SK-N-SH (cell line): ENCODE data around the gene BTRC. TPM values are rescaled to one million over a fixed set of nuclear protein-coding genes. Genes with fewer than 3 reads are reported as not detected.
A peak's percentile ranks its signal among the peaks of the same experiment; 100 is the strongest.

ENCODE experiments used
- CTCF ChIA-PET: fragments of 300-600, 350-600 bp; formaldehyde crosslinking; extraction: SDS; loops from one replicate; lab custom pipeline; 2021; lab: Yijun Ruan, JAX
- POLR2A ChIA-PET: fragments of 350-600 bp; sonication (Branson Sonifier 250); formaldehyde crosslinking; extraction: SDS; loops from one replicate; lab custom pipeline; 2020; ENCODE audit warnings: antibody characterized with exemption, inconsistent platforms; lab: Yijun Ruan, JAX
- DNase-seq: peaks from one replicate; pipeline ENCODE4 v3.0.0; 2012
- H2AFZ ChIP-seq: fragments of 200-600 bp; sonication (generic); 2 replicates; pipeline ENCODE4 v1.8.1; 2016; ENCODE audit warnings: antibody characterized with exemption, mild to moderate bottlenecking, low read depth
- H3F3A ChIP-seq: fragments of 200-600 bp; sonication (generic); replicated peaks from 2 replicates; pipeline ENCODE3; 2016; ENCODE audit warnings: antibody characterized with exemption, mild to moderate bottlenecking; ENCODE audit not compliant: insufficient read depth
- H3K27ac ChIP-seq, 2 experiments: fragments of 200-500 bp in 1 of 2; fragments of 200-600 bp in 1 of 2; sonication (Bioruptor generic) in 1 of 2; sonication (generic), shearing (Covaris generic) in 1 of 2; 2 replicates each; pipeline versions ENCODE4 v1.5.1 to v1.6.1; 2014 to 2016; ENCODE audit warnings: low read depth in 2 of 2, inconsistent platforms in 1 of 2, low read length in 1 of 2, mild to moderate bottlenecking in 1 of 2, mixed read lengths in 1 of 2
- H3K27me3 ChIP-seq: fragments of 200-600 bp; sonication (generic), shearing (Covaris generic); 2 replicates; pipeline ENCODE4 v1.6.1; 2016; ENCODE audit warnings: mixed run types; ENCODE audit not compliant: insufficient read depth
- H3K36me3 ChIP-seq, 2 experiments: fragments of 200-500 bp in 1 of 2; fragments of 200-600 bp in 1 of 2; sonication (Bioruptor generic) in 1 of 2; sonication (generic) in 1 of 2; replicated peaks in 1 of 2; 2 replicates each; pipeline versions ENCODE3 to v1.5.1; 2014 to 2016; ENCODE audit warnings: low read length in 1 of 2, mild to moderate bottlenecking in 1 of 2; ENCODE audit not compliant: insufficient read depth in 2 of 2, control insufficient read depth in 1 of 2
- H3K4me1 ChIP-seq, 2 experiments: fragments of 200-500 bp in 1 of 2; fragments of 200-600 bp in 1 of 2; sonication (Bioruptor generic) in 1 of 2; sonication (generic), shearing (Covaris generic) in 1 of 2; 2 replicates each; pipeline versions ENCODE4 v1.5.1 to v1.6.1; 2014 to 2016; ENCODE audit warnings: low read depth in 1 of 2, low read length in 1 of 2, mixed run types in 1 of 2; ENCODE audit not compliant: insufficient read depth in 2 of 2, control insufficient read depth in 1 of 2
- H3K4me2 ChIP-seq: fragments of 200-600 bp; sonication (generic), shearing (Covaris generic); 2 replicates; pipeline ENCODE4 v1.6.1; 2017; ENCODE audit warnings: mixed run types
- H3K4me3 ChIP-seq, 2 experiments: fragments of 200-500 bp in 1 of 2; fragments of 200-600 bp in 1 of 2; sonication (Bioruptor generic) in 1 of 2; sonication (generic), shearing (Covaris generic) in 1 of 2; 2 replicates each; pipeline versions ENCODE4 v1.5.1 to v1.8.1; 2014 to 2016; ENCODE audit warnings: low read depth in 2 of 2, inconsistent platforms in 1 of 2, low read length in 1 of 2, mild to moderate bottlenecking in 1 of 2, mixed read lengths in 1 of 2, moderate library complexity in 1 of 2
- H3K79me2 ChIP-seq: fragments of 200-600 bp; sonication (generic); 2 replicates; pipeline ENCODE4 v1.8.1; 2017; ENCODE audit warnings: mild to moderate bottlenecking; ENCODE audit not compliant: insufficient read depth
- H3K9ac ChIP-seq: fragments of 200-600 bp; sonication (generic); 2 replicates; pipeline ENCODE4 v1.6.1; 2017; ENCODE audit warnings: mixed run types
- H3K9me2 ChIP-seq: fragments of 200-600 bp; sonication (generic); 2 replicates; pipeline ENCODE4 v1.6.1; 2017; ENCODE audit warnings: mixed run types
- H3K9me3 ChIP-seq: fragments of 200-600 bp; sonication (generic); 2 replicates; pipeline ENCODE4 v1.6.1; 2017; ENCODE audit warnings: mixed run types, mild to moderate bottlenecking, moderate library complexity
- H4K20me1 ChIP-seq: fragments of 200-600 bp; sonication (generic); 2 replicates; pipeline ENCODE4 v1.6.1; 2017; ENCODE audit warnings: mild to moderate bottlenecking, mixed run types; ENCODE audit not compliant: insufficient read depth
- CHD2 ChIP-seq: fragments of 150-350 bp; IDR thresholded peaks from 2 replicates; pipeline ENCODE4 v1.6.1; 2018; ENCODE audit warnings: low read length; ENCODE audit not compliant: partially characterized antibody
- ELF1 ChIP-seq: IDR thresholded peaks from 2 replicates; pipeline ENCODE4 v1.4.0; 2012
- FOSL2 ChIP-seq: IDR thresholded peaks from 2 replicates; pipeline ENCODE4 v1.4.0; 2012; ENCODE audit warnings: low read depth, mild to moderate bottlenecking, moderate library complexity, borderline replicate concordance
- FOXJ3 ChIP-seq: sonication (generic); formaldehyde crosslinking; IDR thresholded peaks from 2 replicates; pipeline ENCODE4 v1.5.1; 2020; ENCODE audit warnings: mild to moderate bottlenecking, missing genetic modification reagents
- GABPA ChIP-seq: IDR thresholded peaks from 2 replicates; pipeline ENCODE4 v1.4.0; 2012; ENCODE audit warnings: low read depth, mild to moderate bottlenecking
- JUND ChIP-seq: IDR thresholded peaks from 2 replicates; pipeline ENCODE4 v1.4.0; 2012
- MXI1 ChIP-seq: IDR thresholded peaks from 2 replicates; pipeline ENCODE4 v1.6.1; 2012; ENCODE audit warnings: mild to moderate bottlenecking, low read depth, low read length, improper control_type of control experiment
- NRF1 ChIP-seq: IDR thresholded peaks from 2 replicates; pipeline ENCODE4 v1.6.1; 2012; ENCODE audit warnings: low read depth, mild to moderate bottlenecking, low read length
- POLR2AphosphoS5 ChIP-seq: IDR thresholded peaks from 2 replicates; pipeline ENCODE4 v1.6.1; 2012; ENCODE audit warnings: low read depth, low read length
- RFX5 ChIP-seq: IDR thresholded peaks from 2 replicates; pipeline ENCODE4 v1.6.1; 2012; ENCODE audit warnings: mild to moderate bottlenecking, improper control_type of control experiment, low read length
- YY1 ChIP-seq: IDR thresholded peaks from 2 replicates; pipeline ENCODE4 v1.4.0; 2012; ENCODE audit warnings: low read depth, mild to moderate bottlenecking
- WGBS: methylation state at CpG from one replicate; pipeline ENCODE4 v1.1.6; 2017; ENCODE audit warnings: low lambda C conversion rate; 5-methylcytosine and 5-hydroxymethylcytosine counted together
- polyA plus RNA-seq, 3 experiments: library from polyadenylated mRNA; depleted of rRNA; stranded (reverse); fragments of >200 nt; gene quantifications; 2 replicates each; pipeline ENCODE4 v1.2.3, GENCODE V29; 2012
- TF ChIP-seq, protein P1 (sequence below): fragments of 150-350 bp; IDR thresholded peaks from 2 replicates; pipeline ENCODE4 v1.6.1; 2017; ENCODE audit warnings: antibody characterized with exemption, low read length, low read depth, borderline replicate concordance
- TF ChIP-seq, protein P2 (sequence below): IDR thresholded peaks from 2 replicates; pipeline ENCODE4; 2012
- TF ChIP-seq, protein P3 (sequence below): fragments of 200-600 bp; sonication (generic); IDR thresholded peaks from 2 replicates; pipeline ENCODE4 v1.6.1; 2017; ENCODE audit warnings: antibody characterized with exemption, mild to moderate bottlenecking, moderate library complexity
- TF ChIP-seq, protein P4 (sequence below): IDR thresholded peaks from 2 replicates; pipeline ENCODE4 v1.4.0; 2012; ENCODE audit warnings: low read depth, borderline replicate concordance

Gene BTRC
- polyA plus RNA-seq, 1 of the 3 experiments (the other 2 are of a cell fraction): 6.5 TPM

DNA sequence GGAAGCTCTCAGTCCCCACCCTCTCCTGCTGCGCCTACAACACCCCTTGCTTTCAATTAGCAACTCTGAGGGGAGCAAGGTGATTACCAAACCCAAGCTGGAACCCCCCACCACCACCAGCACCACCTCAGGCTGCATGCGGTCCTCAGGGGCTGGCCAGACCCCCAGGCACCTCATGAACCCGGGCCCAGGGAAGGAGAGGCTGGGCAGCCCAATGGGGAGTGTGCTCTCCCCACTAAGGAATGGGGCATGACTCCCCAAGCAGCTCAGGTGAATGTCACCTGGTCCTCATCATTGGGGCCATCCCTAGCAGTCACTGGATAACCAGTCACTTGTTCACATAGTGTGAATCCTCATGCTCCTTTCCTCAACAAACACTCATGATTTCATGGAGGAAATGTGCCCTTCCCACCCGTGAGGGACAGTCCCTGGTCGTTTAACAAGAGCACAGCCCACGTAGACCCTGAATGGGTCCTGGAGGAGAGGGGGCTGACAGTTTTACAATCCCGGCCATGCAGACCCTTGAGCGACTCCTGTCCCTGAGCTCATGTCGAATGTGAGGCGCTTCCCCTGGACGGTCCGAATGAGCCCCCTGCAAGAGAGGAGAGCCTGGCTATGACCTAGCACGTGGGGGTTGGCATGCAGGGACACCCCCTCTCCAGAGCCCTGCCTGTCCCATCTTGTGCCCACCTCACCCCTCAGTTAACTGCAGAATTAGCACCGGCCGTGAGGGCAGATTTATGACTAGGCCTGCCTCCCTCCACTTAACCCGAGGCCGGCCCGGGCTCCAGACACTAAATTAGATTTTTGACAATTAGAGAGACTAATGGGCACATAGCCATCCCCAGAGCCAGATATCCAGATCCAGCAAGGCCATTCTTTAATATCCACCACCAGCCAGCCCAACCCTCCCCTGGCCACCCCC lies 205.0 kb downstream of the BTRC start (continued):
- peak; percentile 79 for TF ChIP-seq MXI1
- no peak for TF ChIP-seq GABPA
- TF ChIP-seq YY1: no peak
- TF ChIP-seq CHD2: peak; percentile 58

DNA sequence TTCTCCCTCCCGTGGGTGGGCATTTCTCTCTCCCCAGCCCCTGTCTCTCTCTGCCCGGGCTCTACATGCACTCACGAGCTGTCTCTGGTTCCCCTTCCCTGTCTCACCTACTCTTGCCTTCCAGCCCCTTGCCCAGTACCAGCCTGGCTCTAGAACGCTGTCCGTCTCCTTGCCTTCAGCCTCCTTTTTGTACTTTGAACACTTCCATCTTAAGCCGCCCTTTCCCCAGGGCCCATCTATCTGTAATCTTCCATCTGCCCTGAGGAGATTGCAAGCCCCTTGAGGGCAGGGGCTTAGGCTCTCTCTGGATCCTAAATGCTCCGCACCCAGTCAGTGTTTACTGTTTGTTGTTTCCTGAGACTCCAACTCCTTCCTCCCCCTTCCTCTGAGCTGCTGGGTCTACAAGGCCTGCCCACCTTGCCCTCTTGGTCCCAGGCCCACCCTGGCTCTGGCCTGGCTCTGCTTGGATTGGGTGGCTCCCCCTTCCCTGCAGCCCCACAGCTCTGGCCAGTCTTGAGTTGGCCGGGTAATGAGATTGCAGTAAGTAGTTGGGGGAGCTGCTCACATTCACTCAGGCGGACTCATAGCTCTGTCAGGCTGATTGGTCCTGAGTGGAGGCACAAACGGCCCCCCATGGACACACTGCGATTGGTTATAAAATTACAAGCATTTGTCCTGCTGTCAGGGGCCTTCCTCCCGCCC lies 205.8 kb downstream of the BTRC start:
- Histone ChIP-seq H3K4me1 (peaks cover 0 to 50% of the 10 kb centered on the region in 2 experiments; a peak in 1 of 4 replicates), H3K36me3 (peaks cover 0 to 10% of the 10 kb centered on the region in 2 experiments), H3K9ac (no peak overlapping the region), H3K4me2 (no peak overlapping the region), H3F3A (no peaks in the 10 kb centered on the region), H4K20me1 (no peaks in the 10 kb centered on the region), H3K4me3 (no peak overlapping the region), H3K9me3 (no peaks in the 10 kb centered on the region), H2AFZ (no peak overlapping the region), H3K27me3 (no peaks in the 10 kb centered on the region), H3K9me2 (no peaks in the 10 kb centered on the region), H3K27ac (peak overlapping the region in 1 of 2 experiments; percentile 95; a peak in 2 of 4 replicates), H3K79me2 (no peaks in the 10 kb centered on the region)
- DNase-seq: peak; percentile 38
- TF ChIP-seq, protein P1, sequence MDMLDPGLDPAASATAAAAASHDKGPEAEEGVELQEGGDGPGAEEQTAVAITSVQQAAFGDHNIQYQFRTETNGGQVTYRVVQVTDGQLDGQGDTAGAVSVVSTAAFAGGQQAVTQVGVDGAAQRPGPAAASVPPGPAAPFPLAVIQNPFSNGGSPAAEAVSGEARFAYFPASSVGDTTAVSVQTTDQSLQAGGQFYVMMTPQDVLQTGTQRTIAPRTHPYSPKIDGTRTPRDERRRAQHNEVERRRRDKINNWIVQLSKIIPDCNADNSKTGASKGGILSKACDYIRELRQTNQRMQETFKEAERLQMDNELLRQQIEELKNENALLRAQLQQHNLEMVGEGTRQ: no peak
- TF ChIP-seq, protein P2, sequence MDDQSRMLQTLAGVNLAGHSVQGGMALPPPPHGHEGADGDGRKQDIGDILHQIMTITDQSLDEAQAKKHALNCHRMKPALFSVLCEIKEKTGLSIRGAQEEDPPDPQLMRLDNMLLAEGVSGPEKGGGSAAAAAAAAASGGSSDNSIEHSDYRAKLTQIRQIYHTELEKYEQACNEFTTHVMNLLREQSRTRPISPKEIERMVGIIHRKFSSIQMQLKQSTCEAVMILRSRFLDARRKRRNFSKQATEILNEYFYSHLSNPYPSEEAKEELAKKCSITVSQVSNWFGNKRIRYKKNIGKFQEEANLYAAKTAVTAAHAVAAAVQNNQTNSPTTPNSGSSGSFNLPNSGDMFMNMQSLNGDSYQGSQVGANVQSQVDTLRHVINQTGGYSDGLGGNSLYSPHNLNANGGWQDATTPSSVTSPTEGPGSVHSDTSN: no peak
- WGBS: 70% methylated on average over 10 of the region's 12 CpGs
- ChIA-PET CTCF (interaction anchor here (0.7 to 10.1 kb wide), 11 partner anchors 11 to 346 kb away, joined by 3 to 58 read pairs (median 5); no protein-coding TSS in a partner anchor), POLR2A (no interaction called here)

DNA sequence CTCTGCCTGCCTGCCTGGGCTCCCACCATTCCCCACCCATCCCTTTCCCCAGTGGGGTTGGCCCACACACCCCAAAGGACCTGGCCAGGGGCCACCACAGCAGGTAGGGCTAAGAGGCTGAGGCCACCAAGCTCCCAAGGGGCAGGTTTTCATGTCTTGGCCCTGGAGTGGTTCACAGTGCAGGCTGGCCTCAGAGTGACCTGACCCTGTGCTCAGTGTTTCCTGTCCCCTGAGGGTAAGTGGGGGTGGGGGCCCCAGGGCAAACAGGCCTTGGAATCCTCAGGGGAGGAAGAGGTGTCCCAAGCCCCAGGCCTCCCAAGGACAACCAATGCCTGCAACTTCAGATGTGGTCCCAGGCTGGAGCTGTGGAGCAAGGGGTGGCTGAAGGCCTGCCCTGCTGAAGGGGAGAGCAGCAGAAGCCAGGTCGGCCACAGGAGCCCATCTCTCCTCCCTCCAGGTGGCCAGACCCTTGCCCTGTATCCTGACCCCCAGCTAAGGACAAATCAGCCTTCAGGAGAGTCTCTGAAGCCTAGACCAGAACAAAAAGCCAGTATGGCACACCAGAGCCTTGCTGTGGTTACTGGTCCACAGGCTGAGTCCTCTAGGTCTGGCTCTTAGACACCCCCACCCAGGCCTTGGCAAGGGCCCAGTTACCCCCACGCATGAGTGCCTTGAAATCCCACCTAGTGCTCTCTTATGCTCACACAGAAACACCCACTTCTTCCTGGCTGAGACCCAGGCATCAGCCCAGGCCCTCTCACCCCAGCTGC lies 206.5 kb downstream of the BTRC start:
- no peak for DNase-seq
- Histone ChIP-seq H2AFZ (no peak overlapping the region), H3K27ac (peak overlapping the region in 1 of 2 experiments; percentile 95; a peak in 2 of 4 replicates), H3K4me1 (peaks cover 0 to 50% of the 10 kb centered on the region in 2 experiments; a peak in 1 of 4 replicates), H3K36me3 (peaks cover 0 to 5% of the 10 kb centered on the region in 2 experiments)
- ChIA-PET CTCF (interaction anchor here (0.7 to 10.1 kb wide), 9 partner anchors 10 to 347 kb away, joined by 3 to 58 read pairs (median 5); no protein-coding TSS in a partner anchor), POLR2A (no interaction called here)
- TF ChIP-seq ELF1 (no peak), FOSL2 (no peak), POLR2AphosphoS5 (no peak), CHD2 (no peak), JUND (no peak), YY1 (no peak), RFX5 (no peak), NRF1 (no peak), FOXJ3 (CRISPR knock-in tag) (no peak)
- TF ChIP-seq, protein P3, sequence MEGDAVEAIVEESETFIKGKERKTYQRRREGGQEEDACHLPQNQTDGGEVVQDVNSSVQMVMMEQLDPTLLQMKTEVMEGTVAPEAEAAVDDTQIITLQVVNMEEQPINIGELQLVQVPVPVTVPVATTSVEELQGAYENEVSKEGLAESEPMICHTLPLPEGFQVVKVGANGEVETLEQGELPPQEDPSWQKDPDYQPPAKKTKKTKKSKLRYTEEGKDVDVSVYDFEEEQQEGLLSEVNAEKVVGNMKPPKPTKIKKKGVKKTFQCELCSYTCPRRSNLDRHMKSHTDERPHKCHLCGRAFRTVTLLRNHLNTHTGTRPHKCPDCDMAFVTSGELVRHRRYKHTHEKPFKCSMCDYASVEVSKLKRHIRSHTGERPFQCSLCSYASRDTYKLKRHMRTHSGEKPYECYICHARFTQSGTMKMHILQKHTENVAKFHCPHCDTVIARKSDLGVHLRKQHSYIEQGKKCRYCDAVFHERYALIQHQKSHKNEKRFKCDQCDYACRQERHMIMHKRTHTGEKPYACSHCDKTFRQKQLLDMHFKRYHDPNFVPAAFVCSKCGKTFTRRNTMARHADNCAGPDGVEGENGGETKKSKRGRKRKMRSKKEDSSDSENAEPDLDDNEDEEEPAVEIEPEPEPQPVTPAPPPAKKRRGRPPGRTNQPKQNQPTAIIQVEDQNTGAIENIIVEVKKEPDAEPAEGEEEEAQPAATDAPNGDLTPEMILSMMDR: no peak
- TF ChIP-seq, protein P1: no peak
- TF ChIP-seq, protein P4, sequence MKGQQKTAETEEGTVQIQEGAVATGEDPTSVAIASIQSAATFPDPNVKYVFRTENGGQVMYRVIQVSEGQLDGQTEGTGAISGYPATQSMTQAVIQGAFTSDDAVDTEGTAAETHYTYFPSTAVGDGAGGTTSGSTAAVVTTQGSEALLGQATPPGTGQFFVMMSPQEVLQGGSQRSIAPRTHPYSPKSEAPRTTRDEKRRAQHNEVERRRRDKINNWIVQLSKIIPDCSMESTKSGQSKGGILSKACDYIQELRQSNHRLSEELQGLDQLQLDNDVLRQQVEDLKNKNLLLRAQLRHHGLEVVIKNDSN: no peak
- TF ChIP-seq, all 33 proteins: peak for 0
- no peaks in the 10 kb centered on the region for H3F3A ChIP-seq
- no peaks in the 10 kb centered on the region for H3K9me2 ChIP-seq
- no peaks in the 10 kb centered on the region for H3K9me3 ChIP-seq
- no peaks in the 10 kb centered on the region for H4K20me1 ChIP-seq
- H3K4me3 ChIP-seq: no peak overlapping the region
- H3K9ac ChIP-seq: no peak overlapping the region
- H3K79me2 ChIP-seq: no peaks in the 10 kb centered on the region
- no peaks in the 10 kb centered on the region for H3K27me3 ChIP-seq
- WGBS: 51% methylated on average over 2 of the region's 2 CpGs
- H3K4me2 ChIP-seq: no peak overlapping the region
